ENCODE results near the gene FFAR2. TPM values are rescaled to one million over a fixed set of nuclear protein-coding genes. Genes with fewer than 3 reads are reported as not detected.

The FFAR2 gene
- total and polyA plus RNA-seq, 10 donors: 0.89 to 53.5 (median 9.7) TPM

- intact Hi-C loops (cut with DNase I; ENCODE audit: low total_unique reads): no loop called here
- WGBS, 5 donors: 76 to 84% (median 79%) methylated on average over 25 to 27 of the region's 27 CpGs
- no peaks in the 10 kb centered on the region for H3K9me3 ChIP-seq
- peaks cover 0 to 13% (median 0%) of the 10 kb centered on the region in 6 donors for H3K36me3 ChIP-seq
- TF ChIP-seq POLR2A (IDR thresholded peaks at IDR 0.05): no peak
- TF ChIP-seq, protein P1, sequence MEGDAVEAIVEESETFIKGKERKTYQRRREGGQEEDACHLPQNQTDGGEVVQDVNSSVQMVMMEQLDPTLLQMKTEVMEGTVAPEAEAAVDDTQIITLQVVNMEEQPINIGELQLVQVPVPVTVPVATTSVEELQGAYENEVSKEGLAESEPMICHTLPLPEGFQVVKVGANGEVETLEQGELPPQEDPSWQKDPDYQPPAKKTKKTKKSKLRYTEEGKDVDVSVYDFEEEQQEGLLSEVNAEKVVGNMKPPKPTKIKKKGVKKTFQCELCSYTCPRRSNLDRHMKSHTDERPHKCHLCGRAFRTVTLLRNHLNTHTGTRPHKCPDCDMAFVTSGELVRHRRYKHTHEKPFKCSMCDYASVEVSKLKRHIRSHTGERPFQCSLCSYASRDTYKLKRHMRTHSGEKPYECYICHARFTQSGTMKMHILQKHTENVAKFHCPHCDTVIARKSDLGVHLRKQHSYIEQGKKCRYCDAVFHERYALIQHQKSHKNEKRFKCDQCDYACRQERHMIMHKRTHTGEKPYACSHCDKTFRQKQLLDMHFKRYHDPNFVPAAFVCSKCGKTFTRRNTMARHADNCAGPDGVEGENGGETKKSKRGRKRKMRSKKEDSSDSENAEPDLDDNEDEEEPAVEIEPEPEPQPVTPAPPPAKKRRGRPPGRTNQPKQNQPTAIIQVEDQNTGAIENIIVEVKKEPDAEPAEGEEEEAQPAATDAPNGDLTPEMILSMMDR (IDR thresholded peaks at IDR 0.05 in 8 of 11, conservative IDR thresholded peaks at IDR 0.05 in 3 of 11): no peak
- TF ChIP-seq POLR2AphosphoS5 (IDR thresholded peaks at IDR 0.05): no peak
- peaks cover 26 to 81% (median 61%) of the 10 kb centered on the region in 6 donors for H3K4me1 ChIP-seq
- peaks cover 0 to 60% (median 4%) of the 10 kb centered on the region in 7 donors for H3K27me3 ChIP-seq (replicated peaks in 1 of 7)
- DNase-seq: no peak
- peak overlapping the region in 7 of 8 donors; percentile 51 to 91 (median 79) for H3K27ac ChIP-seq
- peak overlapping the region in 6 of 8 donors; percentile 8 to 52 (median 27) for H3K4me3 ChIP-seq
Measured at GRCh38 chr19:35449359-35450043, 1.4 kb downstream of the FFAR2 start.

DNA sequence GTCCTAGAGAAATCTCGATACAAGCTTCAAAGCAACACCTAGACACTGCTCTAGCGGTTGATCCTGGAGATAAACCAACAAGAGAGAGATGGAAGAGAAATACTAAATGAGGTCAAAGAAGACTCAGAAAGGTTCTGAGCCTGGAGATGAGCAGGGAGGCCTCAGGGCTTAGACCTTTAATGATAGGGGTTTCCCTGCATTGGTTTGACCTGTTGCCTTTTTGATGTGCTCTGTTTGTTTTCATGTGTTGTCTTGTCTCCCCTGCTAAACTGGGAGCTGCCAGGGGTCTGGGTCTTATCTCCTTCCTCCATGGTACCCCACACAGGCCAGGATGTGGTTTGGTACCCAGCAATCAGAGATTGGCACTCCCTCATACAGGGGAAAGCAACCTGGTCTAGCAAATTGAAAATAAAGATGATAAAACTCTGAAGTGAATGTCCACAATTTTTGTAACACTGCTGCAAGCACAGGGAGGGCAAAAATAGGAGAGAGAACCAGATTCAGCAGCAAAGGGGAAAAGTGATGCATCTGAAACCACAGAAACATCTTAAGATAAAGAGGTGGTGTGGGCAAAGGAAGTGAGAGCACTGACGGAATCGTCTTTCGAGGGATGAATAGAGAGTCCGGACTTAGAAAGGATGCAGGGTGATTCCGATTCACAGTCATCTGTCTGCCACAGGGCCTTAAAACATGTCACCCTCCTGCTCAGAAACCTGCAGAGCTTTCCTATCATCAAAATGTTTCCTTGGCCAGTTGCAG, 3.5 kb downstream of the FFAR2 start:
- WGBS, 5 donors: 48 to 61% (median 59%) methylated on average over 7 of the region's 7 CpGs
- DNase-seq: no peak

DNA sequence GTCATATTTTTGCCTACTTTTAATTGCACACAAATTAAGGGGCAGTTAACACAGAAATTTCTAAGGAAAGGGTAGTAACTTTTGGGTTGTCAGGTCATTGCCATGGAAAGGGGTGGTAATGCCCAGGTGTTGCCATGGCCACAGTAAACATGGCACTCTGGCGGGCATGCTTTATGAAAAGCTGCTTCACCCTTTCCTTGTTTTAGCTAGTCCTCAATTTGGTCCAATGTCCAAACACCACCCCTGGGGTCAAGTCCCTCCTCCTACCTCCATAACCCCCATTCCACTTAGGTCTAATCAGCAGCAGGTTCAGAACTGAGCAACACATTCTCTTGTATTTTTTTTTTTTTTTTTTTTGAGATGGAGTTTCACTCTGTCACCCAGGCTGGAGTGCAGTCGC, 6.6 kb downstream of the FFAR2 start:
- WGBS, 5 donors: 92 to 98% (median 96%) methylated on average over 2 of the region's 2 CpGs
- Histone ChIP-seq H3K27me3 (replicated peaks in 1 of 7) (peaks cover 0 to 20% (median 1%) of the 10 kb centered on the region in 7 donors), H3K9me3 (no peaks in the 10 kb centered on the region), H3K27ac (no peak overlapping the region), H3K36me3 (peaks cover 0 to 13% (median 0%) of the 10 kb centered on the region in 6 donors), H3K4me3 (no peak overlapping the region), H3K4me1 (peaks cover 17 to 76% (median 55%) of the 10 kb centered on the region in 6 donors)
- intact Hi-C loops (cut with DNase I; ENCODE audit: low total_unique reads): no loop called here
- TF ChIP-seq, protein P1 (IDR thresholded peaks at IDR 0.05 in 8 of 11, conservative IDR thresholded peaks at IDR 0.05 in 3 of 11): no peak
- TF ChIP-seq POLR2A (IDR thresholded peaks at IDR 0.05) (no peak), POLR2AphosphoS5 (IDR thresholded peaks at IDR 0.05) (no peak)
- no peak for DNase-seq

More for the DNA sequence above, 3.5 kb downstream of the FFAR2 start:
- peaks cover 0 to 13% (median 0%) of the 10 kb centered on the region in 6 donors for H3K36me3 ChIP-seq
- H3K9me3 ChIP-seq: no peaks in the 10 kb centered on the region
- peak overlapping the region in 1 of 8 donors; percentile 5 for H3K4me3 ChIP-seq
- no peak for TF ChIP-seq POLR2AphosphoS5 (IDR thresholded peaks at IDR 0.05)
- TF ChIP-seq, protein P1 (IDR thresholded peaks at IDR 0.05 in 8 of 11, conservative IDR thresholded peaks at IDR 0.05 in 3 of 11): no peak
- TF ChIP-seq POLR2A (IDR thresholded peaks at IDR 0.05): no peak
- intact Hi-C loops (cut with DNase I; ENCODE audit: low total_unique reads): no loop called here
- H3K4me1 ChIP-seq: peaks cover 21 to 76% (median 55%) of the 10 kb centered on the region in 6 donors
- peaks cover 0 to 40% (median 4%) of the 10 kb centered on the region in 7 donors for H3K27me3 ChIP-seq (replicated peaks in 1 of 7)
- peak overlapping the region in 2 of 8 donors; percentile 8 to 13 for H3K27ac ChIP-seq

Measured in spleen (tissue), 11 donors.